ENCODE results near the gene HBA2. TPM values are rescaled to one million over a fixed set of nuclear protein-coding genes. Genes with fewer than 3 reads are reported as not detected.
"Not testable (repeated sequence)": the region's sequence is repeated elsewhere in the genome, so short reads cannot be mapped to it uniquely, and the experiment has no call there.

HBA2 gene
- total RNA-seq, 1 experiment from 2014 or later: not detected

DNA sequence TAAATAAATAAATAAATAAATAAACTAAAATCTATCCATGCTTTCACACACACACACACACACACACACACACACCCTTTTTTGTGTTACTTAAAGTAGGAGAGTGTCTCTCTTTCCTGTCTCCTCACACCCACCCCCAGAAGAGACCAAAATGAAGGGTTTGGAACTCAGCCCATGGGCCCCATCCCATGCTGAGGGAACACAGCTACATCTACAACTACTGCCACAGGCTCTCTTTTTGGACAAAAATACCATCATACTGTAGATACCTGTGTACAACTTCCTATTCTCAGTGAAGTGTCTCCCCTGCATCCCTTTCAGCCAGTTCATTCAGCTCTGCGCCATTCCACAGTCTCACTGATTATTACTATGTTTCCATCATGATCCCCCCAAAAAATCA lies 1.9 kb upstream of the HBA2 start:
- no peak overlapping the region for H3K18ac ChIP-seq (ENCODE audit: insufficient read length, low read depth, low read length)
- no peak overlapping the region for H3K27ac ChIP-seq (ENCODE audit: insufficient read length, low read depth, low read length)
- H3T11ph ChIP-seq (ENCODE audit: low read length): no peak overlapping the region
- H3K4me1 ChIP-seq (ENCODE audit: insufficient read depth, low read length): no peaks in the 10 kb centered on the region; the same call in 1 of the 2 replicates
- Mint-ChIP-seq H3K4me3 (peak overlapping the region in 1 of 2 experiments; percentile 13; a peak in 1 of 5 replicates), H3K36me3 (ENCODE audit: insufficient read depth in 1 of 3, low read depth in 3 of 3) (no peaks in the 10 kb centered on the region; a peak in 1 of 7 replicates), H3K27me3 (ENCODE audit: low read depth) (peaks cover 88% of the 10 kb centered on the region), H3K9me3 (peaks cover 4 to 10% of the 10 kb centered on the region in 2 experiments; a peak in 2 of 5 replicates), H3K4me1 (peaks cover 42 to 43% of the 10 kb centered on the region in 2 experiments), H3K27ac (peak overlapping the region in 1 of 3 experiments; percentile 27; a peak in 1 of 7 replicates)
- no peak overlapping the region for H4K91ac ChIP-seq (ENCODE audit: insufficient read length, low read depth, low read length)
- H3K79me1 ChIP-seq (ENCODE audit: insufficient read depth, low read depth, low read length, poor library complexity, severe bottlenecking): no peaks in the 10 kb centered on the region
- no peak overlapping the region for H2BK12ac ChIP-seq (ENCODE audit: insufficient read length, low read depth, low read length)
- H2AFZ ChIP-seq (ENCODE audit: low read length): no peak overlapping the region
- H3K9ac ChIP-seq (ENCODE audit: extremely low read depth, insufficient read length, low read length): no peak overlapping the region
- H3K56ac ChIP-seq (ENCODE audit: insufficient read length, low read depth, low read length): no peak overlapping the region
- H2BK120ac ChIP-seq (ENCODE audit: low read depth, low read length, poor library complexity, severe bottlenecking): no peak overlapping the region
- no CpG with 5 or more reads among the region's 1 CpG for WGBS (ENCODE audit: extremely low coverage, insufficient read length, low lambda C conversion rate)
- no peak overlapping the region for H3K14ac ChIP-seq (ENCODE audit: insufficient read depth, low read length)
- no peak overlapping the region for H4K8ac ChIP-seq (replicated peaks; ENCODE audit: insufficient read length, low read depth, low read length)
- no peak overlapping the region for H3K4ac ChIP-seq (ENCODE audit: low read depth, low read length)
- H4K20me1 ChIP-seq (ENCODE audit: control insufficient read depth, insufficient read depth, insufficient read length): no peaks in the 10 kb centered on the region
- no peaks in the 10 kb centered on the region for H3K9me3 ChIP-seq (ENCODE audit: control insufficient read depth, low read depth, low read length)
- no peak overlapping the region for H2BK15ac ChIP-seq (ENCODE audit: low read depth, low read length)
- H4K5ac ChIP-seq (ENCODE audit: insufficient read length, low read depth, low read length): no peak overlapping the region
- TF ChIP-seq, protein P1, sequence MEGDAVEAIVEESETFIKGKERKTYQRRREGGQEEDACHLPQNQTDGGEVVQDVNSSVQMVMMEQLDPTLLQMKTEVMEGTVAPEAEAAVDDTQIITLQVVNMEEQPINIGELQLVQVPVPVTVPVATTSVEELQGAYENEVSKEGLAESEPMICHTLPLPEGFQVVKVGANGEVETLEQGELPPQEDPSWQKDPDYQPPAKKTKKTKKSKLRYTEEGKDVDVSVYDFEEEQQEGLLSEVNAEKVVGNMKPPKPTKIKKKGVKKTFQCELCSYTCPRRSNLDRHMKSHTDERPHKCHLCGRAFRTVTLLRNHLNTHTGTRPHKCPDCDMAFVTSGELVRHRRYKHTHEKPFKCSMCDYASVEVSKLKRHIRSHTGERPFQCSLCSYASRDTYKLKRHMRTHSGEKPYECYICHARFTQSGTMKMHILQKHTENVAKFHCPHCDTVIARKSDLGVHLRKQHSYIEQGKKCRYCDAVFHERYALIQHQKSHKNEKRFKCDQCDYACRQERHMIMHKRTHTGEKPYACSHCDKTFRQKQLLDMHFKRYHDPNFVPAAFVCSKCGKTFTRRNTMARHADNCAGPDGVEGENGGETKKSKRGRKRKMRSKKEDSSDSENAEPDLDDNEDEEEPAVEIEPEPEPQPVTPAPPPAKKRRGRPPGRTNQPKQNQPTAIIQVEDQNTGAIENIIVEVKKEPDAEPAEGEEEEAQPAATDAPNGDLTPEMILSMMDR (conservative IDR thresholded peaks at IDR 0.05): no peak
- no peak overlapping the region for H2BK5ac ChIP-seq (ENCODE audit: insufficient read length, low read length)
- no peak overlapping the region for H2AK5ac ChIP-seq (ENCODE audit: insufficient read length, low read length)
- H3K27me3 ChIP-seq (ENCODE audit: insufficient read depth, low read length): peaks cover 55% of the 10 kb centered on the region
- no peak overlapping the region for H2BK20ac ChIP-seq (ENCODE audit: low read depth, low read length, poor library complexity, severe bottlenecking)
- no peaks in the 10 kb centered on the region for H3K79me2 ChIP-seq (ENCODE audit: insufficient read depth, low read length)
- no peak overlapping the region for H3K4me2 ChIP-seq (ENCODE audit: insufficient read depth, insufficient read length, low read length)
- H3K23me2 ChIP-seq (ENCODE audit: insufficient read length, low read depth, low read length, poor library complexity, severe bottlenecking): no peaks in the 10 kb centered on the region
- no peak overlapping the region for H3K23ac ChIP-seq (ENCODE audit: insufficient read length, low read depth, low read length)
- DNase-seq: no peak

DNA sequence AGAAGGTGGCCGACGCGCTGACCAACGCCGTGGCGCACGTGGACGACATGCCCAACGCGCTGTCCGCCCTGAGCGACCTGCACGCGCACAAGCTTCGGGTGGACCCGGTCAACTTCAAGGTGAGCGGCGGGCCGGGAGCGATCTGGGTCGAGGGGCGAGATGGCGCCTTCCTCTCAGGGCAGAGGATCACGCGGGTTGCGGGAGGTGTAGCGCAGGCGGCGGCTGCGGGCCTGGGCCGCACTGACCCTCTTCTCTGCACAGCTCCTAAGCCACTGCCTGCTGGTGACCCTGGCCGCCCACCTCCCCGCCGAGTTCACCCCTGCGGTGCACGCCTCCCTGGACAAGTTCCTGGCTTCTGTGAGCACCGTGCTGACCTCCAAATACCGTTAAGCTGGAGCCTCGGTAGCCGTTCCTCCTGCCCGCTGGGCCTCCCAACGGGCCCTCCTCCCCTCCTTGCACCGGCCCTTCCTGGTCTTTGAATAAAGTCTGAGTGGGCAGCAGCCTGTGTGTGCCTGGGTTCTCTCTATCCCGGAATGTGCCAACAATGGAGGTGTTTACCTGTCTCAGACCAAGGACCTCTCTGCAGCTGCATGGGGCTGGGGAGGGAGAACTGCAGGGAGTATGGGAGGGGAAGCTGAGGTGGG lies 657 bp downstream of the HBA2 start:
- Mint-ChIP-seq H3K9me3 (peaks cover 4 to 10% of the 10 kb centered on the region in 2 experiments; a peak in 2 of 5 replicates), H3K4me3 (peak overlapping the region; percentile 42 to 67), H3K27me3 (ENCODE audit: low read depth) (peaks cover 82% of the 10 kb centered on the region), H3K4me1 (peaks cover 35 to 36% of the 10 kb centered on the region in 2 experiments)
- not testable (repeated sequence) for H2BK20ac ChIP-seq (ENCODE audit: low read depth, low read length, poor library complexity, severe bottlenecking); H2AK5ac ChIP-seq (ENCODE audit: insufficient read length, low read length); H3K4me2 ChIP-seq (ENCODE audit: insufficient read depth, insufficient read length, low read length); H3K79me1 ChIP-seq (ENCODE audit: insufficient read depth, low read depth, low read length, poor library complexity, severe bottlenecking); H3K23ac ChIP-seq (ENCODE audit: insufficient read length, low read depth, low read length); H4K91ac ChIP-seq (ENCODE audit: insufficient read length, low read depth, low read length); H4K8ac ChIP-seq (replicated peaks; ENCODE audit: insufficient read length, low read depth, low read length); H2BK12ac ChIP-seq (ENCODE audit: insufficient read length, low read depth, low read length); H2BK5ac ChIP-seq (ENCODE audit: insufficient read length, low read length); H3K27ac Mint-ChIP-seq; H3K14ac ChIP-seq (ENCODE audit: insufficient read depth, low read length); H3K27ac ChIP-seq (ENCODE audit: insufficient read length, low read depth, low read length); H3K4ac ChIP-seq (ENCODE audit: low read depth, low read length); H2AFZ ChIP-seq (ENCODE audit: low read length); H4K20me1 ChIP-seq (ENCODE audit: control insufficient read depth, insufficient read depth, insufficient read length); H3K18ac ChIP-seq (ENCODE audit: insufficient read length, low read depth, low read length); H3K23me2 ChIP-seq (ENCODE audit: insufficient read length, low read depth, low read length, poor library complexity, severe bottlenecking); H4K5ac ChIP-seq (ENCODE audit: insufficient read length, low read depth, low read length); DNase-seq; H3T11ph ChIP-seq (ENCODE audit: low read length); H3K79me2 ChIP-seq (ENCODE audit: insufficient read depth, low read length); H3K4me1 ChIP-seq (ENCODE audit: insufficient read depth, low read length); H2BK120ac ChIP-seq (ENCODE audit: low read depth, low read length, poor library complexity, severe bottlenecking); H3K9me3 ChIP-seq (ENCODE audit: control insufficient read depth, low read depth, low read length); H3K56ac ChIP-seq (ENCODE audit: insufficient read length, low read depth, low read length); H3K9ac ChIP-seq (ENCODE audit: extremely low read depth, insufficient read length, low read length); H2BK15ac ChIP-seq (ENCODE audit: low read depth, low read length); H3K36me3 Mint-ChIP-seq (ENCODE audit: insufficient read depth in 1 of 3, low read depth in 3 of 3)
- H3K27me3 ChIP-seq (ENCODE audit: insufficient read depth, low read length): peaks cover 46% of the 10 kb centered on the region
- no CpG with 5 or more reads among the region's 44 CpGs for WGBS (ENCODE audit: extremely low coverage, insufficient read length, low lambda C conversion rate)
